GM21786 (cell line): ENCODE results near the gene SEC11A.
"Not testable (repeated sequence)": the region's sequence is repeated elsewhere in the genome, so short reads cannot be mapped to it uniquely, and the experiment has no call there.

ENCODE experiments used
- ATAC-seq: cut with Tn5 transposase; IDR thresholded peaks from one replicate; pipeline ENCODE4 v1.9.1; 2021; ENCODE audit not compliant: unreplicated experiment

The SEC11A gene

GRCh38 chr15:84645496-84645895 is 70.4 kb downstream of the SEC11A start:
- no peak for ATAC-seq

GRCh38 chr15:84643838-84644237 is 72.1 kb downstream of the SEC11A start:
- no peak for ATAC-seq

- ATAC-seq: not testable (repeated sequence)
Observed at GRCh38 chr15:84642640-84643039, 73.3 kb downstream of the SEC11A start.

- not testable (repeated sequence) for ATAC-seq
Observed at GRCh38 chr15:84641871-84642270, 74.1 kb downstream of the SEC11A start.

GRCh38 chr15:84638103-84638502 is 77.8 kb downstream of the SEC11A start:
- ATAC-seq: no peak

GRCh38 chr15:84634228-84634837 is 81.6 kb downstream of the SEC11A start:
- ATAC-seq: no peak

- peak; percentile 39 for ATAC-seq
Observed at GRCh38 chr15:84633311-84634227, 82.4 kb downstream of the SEC11A start.

- no peak for ATAC-seq
Observed at GRCh38 chr15:84631706-84632272, 84.2 kb downstream of the SEC11A start.

- no peak for ATAC-seq
Observed at GRCh38 chr15:84629033-84629432, 86.9 kb downstream of the SEC11A start.

- ATAC-seq: no peak
Observed at GRCh38 chr15:84625123-84625522, 90.8 kb downstream of the SEC11A start.

GRCh38 chr15:84624359-84624758 is 91.6 kb downstream of the SEC11A start:
- no peak for ATAC-seq

GRCh38 chr15:84621358-84621979 is 94.5 kb downstream of the SEC11A start:
- no peak for ATAC-seq

GRCh38 chr15:84620626-84621025 is 95.3 kb downstream of the SEC11A start:
- no peak for ATAC-seq
